HEK293 (cell line): ENCODE data around the gene PVALEF.

Experiments
- CTCF ChIA-PET: fragments of 350-600 bp; formaldehyde crosslinking; extraction: SDS; loops from one replicate; lab custom pipeline; 2021; ENCODE audit warnings: antibody characterized with exemption; lab: Yijun Ruan, JAX
- POLR2A ChIA-PET: fragments of 300-600 bp; formaldehyde crosslinking; extraction: SDS; loops from one replicate; lab custom pipeline; 2020; ENCODE audit warnings: antibody characterized with exemption, inconsistent platforms; lab: Yijun Ruan, JAX
- H3K27ac ChIP-seq: fragments of 200-500 bp; sonication (Bioruptor generic); 2 replicates; pipeline ENCODE4 v1.5.1; 2014; ENCODE audit warnings: low read depth, low read length, control low read depth, inconsistent platforms; ENCODE audit errors: extremely low read depth
- H3K36me3 ChIP-seq, 2 experiments: fragments of 200-500 bp in 1 of 2; sonication (Bioruptor generic) in 1 of 2; 1 replicate in 1 of 2; 2 replicates in 1 of 2; pipeline ENCODE4 v1.5.1; 2014 to 2017; ENCODE audit warnings: inconsistent platforms in 2 of 2, low read length in 2 of 2; ENCODE audit not compliant: control insufficient read depth in 2 of 2, insufficient read depth in 1 of 2
- H3K4me1 ChIP-seq: fragments of 200-500 bp; sonication (Bioruptor generic); 2 replicates; pipeline ENCODE4 v1.5.1; 2014; ENCODE audit warnings: mild to moderate bottlenecking, low read length, inconsistent platforms; ENCODE audit not compliant: control insufficient read depth, insufficient read depth
- H3K4me3 ChIP-seq: 2 replicates; pipeline ENCODE4 v1.5.1; 2011; ENCODE audit warnings: low read depth, mild to moderate bottlenecking, control low read depth, low read length, moderate library complexity
- H3K9me3 ChIP-seq: fragments of 200-500 bp; sonication (Bioruptor generic); 2 replicates; pipeline ENCODE4 v1.5.1; 2014; ENCODE audit warnings: low read depth, low read length, inconsistent platforms; ENCODE audit not compliant: control insufficient read depth, insufficient read depth
- HOXA7 ChIP-seq: sonication (generic); formaldehyde crosslinking; IDR thresholded peaks from 2 replicates; pipeline ENCODE4 v1.8.1; 2022; ENCODE audit warnings: missing genetic modification reagents, borderline replicate concordance
- OVOL3 ChIP-seq: fragments of 450-650 bp; formaldehyde crosslinking; IDR thresholded peaks from 2 replicates; pipeline ENCODE4 v1.5.1; 2016; ENCODE audit warnings: missing biosample characterization, missing genetic modification characterization
- REST ChIP-seq: fragments of 450-650 bp; formaldehyde crosslinking; IDR thresholded peaks from 2 replicates; pipeline ENCODE4 v1.5.1; 2016; ENCODE audit warnings: missing biosample characterization, missing genetic modification characterization
- SCRT2 ChIP-seq: fragments of 450-650 bp; formaldehyde crosslinking; IDR thresholded peaks from 2 replicates; pipeline ENCODE4 v1.5.1; 2016; ENCODE audit warnings: missing biosample characterization, missing genetic modification characterization
- SP3 ChIP-seq: fragments of 450-650 bp; formaldehyde crosslinking; IDR thresholded peaks from 2 replicates; pipeline ENCODE4 v1.5.1; 2016; ENCODE audit warnings: missing biosample characterization, missing genetic modification characterization
- ZBTB7A ChIP-seq: fragments of 450-650 bp; formaldehyde crosslinking; IDR thresholded peaks from 2 replicates; pipeline ENCODE4 v1.5.1; 2016; ENCODE audit warnings: low read depth, missing biosample characterization, missing genetic modification characterization
- ZFP37 ChIP-seq: fragments of 450-650 bp; formaldehyde crosslinking; IDR thresholded peaks from 2 replicates; pipeline ENCODE4 v1.5.1; 2016; ENCODE audit warnings: missing biosample characterization, missing genetic modification characterization
- ZNF10 ChIP-seq: fragments of 450-650 bp; formaldehyde crosslinking; IDR thresholded peaks from 2 replicates; pipeline ENCODE4 v1.5.1; 2017; ENCODE audit warnings: missing biosample characterization, missing genetic modification characterization
- ZNF132 ChIP-seq: fragments of 450-650 bp; formaldehyde crosslinking; IDR thresholded peaks from 2 replicates; pipeline ENCODE4 v1.5.1; 2017; ENCODE audit warnings: missing biosample characterization, missing genetic modification characterization, borderline replicate concordance
- ZNF155 ChIP-seq: fragments of 450-650 bp; formaldehyde crosslinking; IDR thresholded peaks from 2 replicates; pipeline ENCODE4 v1.5.1; 2016; ENCODE audit warnings: missing biosample characterization, missing genetic modification characterization
- ZNF274 ChIP-seq, 2 experiments: fragments of 200-500 bp in 1 of 2; fragments of 450-650 bp in 1 of 2; sonication (Bioruptor generic) in 1 of 2; formaldehyde crosslinking in 1 of 2; IDR thresholded peaks; 2 replicates each; pipeline versions ENCODE4 v1.5.1 to v1.6.1; 2014 to 2016; ENCODE audit warnings: borderline replicate concordance in 1 of 2, inconsistent platforms in 1 of 2, low read length in 1 of 2, missing biosample characterization in 1 of 2, missing genetic modification characterization in 1 of 2
- ZNF302 ChIP-seq: fragments of 450-650 bp; formaldehyde crosslinking; IDR thresholded peaks from 2 replicates; pipeline ENCODE4 v1.5.1; 2016; ENCODE audit warnings: missing biosample characterization, missing genetic modification characterization, low read depth
- ZNF341 ChIP-seq: fragments of 450-650 bp; formaldehyde crosslinking; IDR thresholded peaks from 2 replicates; pipeline ENCODE4; 2016; ENCODE audit warnings: low read depth, missing biosample characterization, missing genetic modification characterization
- ZNF416 ChIP-seq: fragments of 450-650 bp; formaldehyde crosslinking; IDR thresholded peaks from 2 replicates; pipeline ENCODE4 v1.5.1; 2016; ENCODE audit warnings: missing biosample characterization, missing genetic modification characterization
- ZNF473 ChIP-seq: fragments of 450-650 bp; formaldehyde crosslinking; IDR thresholded peaks from 2 replicates; pipeline ENCODE4 v1.5.1; 2017; ENCODE audit warnings: missing biosample characterization, missing genetic modification characterization
- ZNF548 ChIP-seq: fragments of 450-650 bp; formaldehyde crosslinking; IDR thresholded peaks from 2 replicates; pipeline ENCODE4 v1.5.1; 2016; ENCODE audit warnings: missing biosample characterization, missing genetic modification characterization
- ZNF560 ChIP-seq: fragments of 450-650 bp; formaldehyde crosslinking; IDR thresholded peaks from 2 replicates; pipeline ENCODE4 v1.5.1; 2017; ENCODE audit warnings: missing biosample characterization, missing genetic modification characterization, borderline replicate concordance
- ZNF600 ChIP-seq: fragments of 450-650 bp; formaldehyde crosslinking; IDR thresholded peaks from 2 replicates; pipeline ENCODE4 v1.5.1; 2016; ENCODE audit warnings: missing biosample characterization, missing genetic modification characterization
- ZNF621 ChIP-seq: fragments of 450-650 bp; formaldehyde crosslinking; IDR thresholded peaks from 2 replicates; pipeline ENCODE4 v1.5.1; 2017; ENCODE audit warnings: missing biosample characterization, missing genetic modification characterization
- ZNF664 ChIP-seq: fragments of 450-650 bp; formaldehyde crosslinking; IDR thresholded peaks from 2 replicates; pipeline ENCODE4 v1.5.1; 2016; ENCODE audit warnings: missing biosample characterization, missing genetic modification characterization
- ZNF670 ChIP-seq: fragments of 450-650 bp; formaldehyde crosslinking; IDR thresholded peaks from 2 replicates; pipeline ENCODE4 v1.5.1; 2016; ENCODE audit warnings: missing biosample characterization, missing genetic modification characterization, low read depth
- ZNF692 ChIP-seq: fragments of 450-650 bp; formaldehyde crosslinking; IDR thresholded peaks from 2 replicates; pipeline ENCODE4 v1.5.1; 2016; ENCODE audit warnings: missing biosample characterization, missing genetic modification characterization
- ZNF777 ChIP-seq: fragments of 450-650 bp; formaldehyde crosslinking; IDR thresholded peaks from 2 replicates; pipeline ENCODE4 v1.5.1; 2017; ENCODE audit warnings: missing biosample characterization, missing genetic modification characterization, borderline replicate concordance
- ZNF791 ChIP-seq: fragments of 450-650 bp; formaldehyde crosslinking; IDR thresholded peaks from 2 replicates; pipeline ENCODE4 v1.5.1; 2016; ENCODE audit warnings: missing biosample characterization, missing genetic modification characterization
- ZSCAN30 ChIP-seq: fragments of 450-650 bp; IDR thresholded peaks from 2 replicates; pipeline ENCODE4 v1.5.1; 2018; ENCODE audit warnings: missing biosample characterization, mild to moderate bottlenecking, missing genetic modification characterization, moderate library complexity
- TF ChIP-seq, protein P1 (sequence below): fragments of 450-650 bp; formaldehyde crosslinking; IDR thresholded peaks from 2 replicates; pipeline ENCODE4 v1.5.1; 2016; ENCODE audit warnings: missing biosample characterization, missing genetic modification characterization
- TF ChIP-seq, protein P2 (sequence below): sonication (generic); formaldehyde crosslinking; IDR thresholded peaks from 2 replicates; pipeline ENCODE4 v1.8.1; 2022; ENCODE audit warnings: mild to moderate bottlenecking, moderate library complexity, missing genetic modification reagents
- TF ChIP-seq, protein P3 (sequence below): fragments of 450-650 bp; formaldehyde crosslinking; IDR thresholded peaks from 2 replicates; pipeline ENCODE4 v1.5.1; 2016; ENCODE audit warnings: missing biosample characterization, missing genetic modification characterization, borderline replicate concordance

PVALEF gene

GRCh38 chr17:81151278-81151677 is 14.0 kb upstream of the PVALEF start:
- Histone ChIP-seq H3K36me3 (no peaks in the 10 kb centered on the region), H3K9me3 (no peaks in the 10 kb centered on the region), H3K4me1 (no peaks in the 10 kb centered on the region), H3K4me3 (no peak overlapping the region), H3K27ac (no peak overlapping the region)
- TF ChIP-seq, protein P1, sequence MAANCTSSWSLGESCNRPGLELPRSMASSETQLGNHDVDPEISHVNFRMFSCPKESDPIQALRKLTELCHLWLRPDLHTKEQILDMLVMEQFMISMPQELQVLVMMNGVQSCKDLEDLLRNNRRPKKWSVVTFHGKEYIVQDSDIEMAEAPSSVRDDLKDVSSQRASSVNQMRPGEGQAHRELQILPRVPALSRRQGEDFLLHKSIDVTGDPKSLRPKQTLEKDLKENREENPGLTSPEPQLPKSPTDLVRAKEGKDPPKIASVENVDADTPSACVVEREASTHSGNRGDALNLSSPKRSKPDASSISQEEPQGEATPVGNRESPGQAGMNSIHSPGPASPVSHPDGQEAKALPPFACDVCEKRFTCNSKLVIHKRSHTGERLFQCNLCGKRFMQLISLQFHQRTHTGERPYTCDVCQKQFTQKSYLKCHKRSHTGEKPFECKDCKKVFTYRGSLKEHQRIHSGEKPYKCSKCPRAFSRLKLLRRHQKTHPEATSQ (tag by site-specific recombination), result no peak
- TF ChIP-seq ZNF600 (tag by site-specific recombination), result no peak
- TF ChIP-seq ZNF341 (tag by site-specific recombination), result no peak
- no peak for TF ChIP-seq ZNF10 (tag by site-specific recombination)
- TF ChIP-seq ZNF560 (tag by site-specific recombination), result no peak
- no peak for TF ChIP-seq ZNF670 (tag by site-specific recombination)
- TF ChIP-seq ZNF132 (tag by site-specific recombination), result no peak
- TF ChIP-seq ZNF274 (IDR thresholded peaks at IDR 0.05; ENCODE audit: low read length), result no peak
- TF ChIP-seq ZNF274 (tag by site-specific recombination; IDR thresholded peaks at IDR 0.05; ENCODE audit: borderline replicate concordance), result no peak
- no peak for TF ChIP-seq ZNF692 (tag by site-specific recombination)
- no peak for TF ChIP-seq ZNF302 (tag by site-specific recombination)
- TF ChIP-seq SP3 (tag by site-specific recombination), result no peak
- TF ChIP-seq ZSCAN30 (tag by site-specific recombination), result no peak
- no peak for TF ChIP-seq ZNF548 (tag by site-specific recombination)
- TF ChIP-seq, protein P2, sequence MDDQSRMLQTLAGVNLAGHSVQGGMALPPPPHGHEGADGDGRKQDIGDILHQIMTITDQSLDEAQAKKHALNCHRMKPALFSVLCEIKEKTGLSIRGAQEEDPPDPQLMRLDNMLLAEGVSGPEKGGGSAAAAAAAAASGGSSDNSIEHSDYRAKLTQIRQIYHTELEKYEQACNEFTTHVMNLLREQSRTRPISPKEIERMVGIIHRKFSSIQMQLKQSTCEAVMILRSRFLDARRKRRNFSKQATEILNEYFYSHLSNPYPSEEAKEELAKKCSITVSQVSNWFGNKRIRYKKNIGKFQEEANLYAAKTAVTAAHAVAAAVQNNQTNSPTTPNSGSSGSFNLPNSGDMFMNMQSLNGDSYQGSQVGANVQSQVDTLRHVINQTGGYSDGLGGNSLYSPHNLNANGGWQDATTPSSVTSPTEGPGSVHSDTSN (CRISPR knock-in tag), result no peak
- no peak for TF ChIP-seq ZNF416
- TF ChIP-seq OVOL3 (tag by site-specific recombination), result no peak
- POLR2A ChIA-PET, result no interaction called here
- CTCF ChIA-PET, result interaction anchor here (1.1 kb wide), 1 partner anchor 9 kb away, joined by 6 read pairs; no protein-coding TSS in a partner anchor

GRCh38 chr17:81152288-81152828 is 12.9 kb upstream of the PVALEF start:
- H3K4me1 ChIP-seq, result no peaks in the 10 kb centered on the region
- CTCF ChIA-PET, result interaction anchor here (0.6 to 1.1 kb wide), 2 partner anchors 10 to 22 kb away, joined by 3 to 6 read pairs; no protein-coding TSS in a partner anchor
- no peaks in the 10 kb centered on the region for H3K9me3 ChIP-seq
- no peak overlapping the region for H3K27ac ChIP-seq
- POLR2A ChIA-PET, result no interaction called here
- H3K4me3 ChIP-seq, result no peak overlapping the region
- no peaks in the 10 kb centered on the region for H3K36me3 ChIP-seq
- TF ChIP-seq HOXA7 (CRISPR knock-in tag) (no peak), ZBTB7A (tag by site-specific recombination) (no peak), SCRT2 (tag by site-specific recombination) (no peak), ZFP37 (tag by site-specific recombination) (no peak), ZNF791 (tag by site-specific recombination) (no peak), ZNF777 (tag by site-specific recombination) (no peak), ZNF473 (tag by site-specific recombination) (no peak), ZNF621 (tag by site-specific recombination) (no peak), REST (tag by site-specific recombination) (no peak), ZNF155 (no peak), ZNF664 (tag by site-specific recombination) (no peak)
- TF ChIP-seq, protein P3, sequence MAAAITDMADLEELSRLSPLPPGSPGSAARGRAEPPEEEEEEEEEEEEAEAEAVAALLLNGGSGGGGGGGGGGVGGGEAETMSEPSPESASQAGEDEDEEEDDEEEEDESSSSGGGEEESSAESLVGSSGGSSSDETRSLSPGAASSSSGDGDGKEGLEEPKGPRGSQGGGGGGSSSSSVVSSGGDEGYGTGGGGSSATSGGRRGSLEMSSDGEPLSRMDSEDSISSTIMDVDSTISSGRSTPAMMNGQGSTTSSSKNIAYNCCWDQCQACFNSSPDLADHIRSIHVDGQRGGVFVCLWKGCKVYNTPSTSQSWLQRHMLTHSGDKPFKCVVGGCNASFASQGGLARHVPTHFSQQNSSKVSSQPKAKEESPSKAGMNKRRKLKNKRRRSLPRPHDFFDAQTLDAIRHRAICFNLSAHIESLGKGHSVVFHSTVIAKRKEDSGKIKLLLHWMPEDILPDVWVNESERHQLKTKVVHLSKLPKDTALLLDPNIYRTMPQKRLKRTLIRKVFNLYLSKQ, result no peak
